Measurements from ENCODE around the gene EHBP1L1.

Gene EHBP1L1

DNA sequence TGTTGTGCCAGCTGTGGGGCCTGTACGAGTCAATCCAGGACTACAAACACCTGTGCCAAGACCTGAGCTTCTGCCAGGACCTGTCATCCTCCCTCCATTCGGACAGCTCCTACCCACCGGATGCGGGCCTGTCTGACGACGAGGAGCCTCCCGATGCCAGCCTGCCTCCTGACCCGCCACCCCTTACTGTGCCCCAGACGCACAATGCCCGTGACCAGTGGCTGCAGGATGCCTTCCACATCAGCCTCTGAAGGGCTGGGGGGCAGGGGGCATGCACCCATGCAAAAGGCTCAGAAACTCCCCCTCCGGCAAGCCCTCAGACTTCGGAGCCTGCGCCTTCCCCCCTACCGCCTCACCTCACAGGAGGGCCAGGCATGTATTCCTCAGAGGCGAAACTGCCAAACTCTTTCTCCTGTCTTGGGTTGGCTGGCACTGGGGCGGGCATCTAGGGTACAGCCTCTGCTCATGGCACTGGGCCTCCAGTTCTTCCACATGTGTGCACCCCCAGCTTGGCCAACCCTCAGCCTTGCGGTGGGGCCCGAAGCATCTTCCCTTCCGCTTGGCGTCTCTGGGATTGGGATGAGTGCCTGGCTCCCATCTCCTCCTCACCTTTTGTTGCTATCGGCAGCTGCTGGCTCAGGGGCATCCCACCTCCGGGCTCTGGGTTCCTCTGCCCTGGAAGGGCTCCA, 2.3 kb upstream of the EHBP1L1 start:
- no peak for DNase-seq (ENCODE audit: low spot score)
- TF ChIP-seq, protein P1, sequence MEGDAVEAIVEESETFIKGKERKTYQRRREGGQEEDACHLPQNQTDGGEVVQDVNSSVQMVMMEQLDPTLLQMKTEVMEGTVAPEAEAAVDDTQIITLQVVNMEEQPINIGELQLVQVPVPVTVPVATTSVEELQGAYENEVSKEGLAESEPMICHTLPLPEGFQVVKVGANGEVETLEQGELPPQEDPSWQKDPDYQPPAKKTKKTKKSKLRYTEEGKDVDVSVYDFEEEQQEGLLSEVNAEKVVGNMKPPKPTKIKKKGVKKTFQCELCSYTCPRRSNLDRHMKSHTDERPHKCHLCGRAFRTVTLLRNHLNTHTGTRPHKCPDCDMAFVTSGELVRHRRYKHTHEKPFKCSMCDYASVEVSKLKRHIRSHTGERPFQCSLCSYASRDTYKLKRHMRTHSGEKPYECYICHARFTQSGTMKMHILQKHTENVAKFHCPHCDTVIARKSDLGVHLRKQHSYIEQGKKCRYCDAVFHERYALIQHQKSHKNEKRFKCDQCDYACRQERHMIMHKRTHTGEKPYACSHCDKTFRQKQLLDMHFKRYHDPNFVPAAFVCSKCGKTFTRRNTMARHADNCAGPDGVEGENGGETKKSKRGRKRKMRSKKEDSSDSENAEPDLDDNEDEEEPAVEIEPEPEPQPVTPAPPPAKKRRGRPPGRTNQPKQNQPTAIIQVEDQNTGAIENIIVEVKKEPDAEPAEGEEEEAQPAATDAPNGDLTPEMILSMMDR (IDR thresholded peaks at IDR 0.05; ENCODE audit: extremely low read depth, insufficient read depth, missing control alignments) = no peak
- in situ Hi-C loops (cut with MboI; ENCODE audit: low pct_unique_long_range_greater_than_20kb, low sequenced_read_pairs, unreplicated experiment) = no loop called here

DNA sequence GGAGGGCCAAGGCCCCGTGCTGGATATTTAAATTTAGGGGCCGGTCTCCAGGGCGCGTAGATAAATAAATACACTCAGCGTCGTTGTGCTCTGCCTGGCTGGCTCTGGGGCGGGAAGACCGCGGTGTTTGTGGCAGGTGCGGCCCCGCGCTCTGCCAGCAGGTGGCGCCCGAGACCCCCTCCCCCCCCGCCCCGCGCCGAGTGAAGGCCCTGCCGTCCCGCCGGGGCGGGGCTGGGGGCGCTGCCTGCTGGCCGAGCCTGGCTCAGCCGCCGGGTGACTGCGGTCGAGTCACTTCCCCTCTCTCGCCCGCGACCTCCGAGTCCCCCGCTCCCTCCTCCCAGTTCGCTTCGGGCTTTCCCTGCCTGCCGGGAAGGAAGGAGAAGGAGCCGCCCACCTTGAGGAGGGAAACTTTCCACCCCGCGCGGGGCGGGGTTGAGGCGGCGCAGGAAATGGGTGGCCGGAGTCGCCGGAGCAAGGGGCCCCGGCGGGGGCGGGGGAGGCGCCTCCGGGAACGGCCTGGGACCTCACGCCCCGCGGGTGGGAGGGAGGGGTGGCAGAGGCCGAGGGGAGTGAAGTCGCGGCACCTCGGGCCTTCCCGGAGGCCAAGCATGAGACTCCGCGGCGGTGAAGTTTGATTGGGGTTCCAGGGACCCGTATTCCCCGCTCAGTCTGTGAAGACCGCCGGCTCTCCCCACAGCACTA, 1.6 kb upstream of the EHBP1L1 start:
- in situ Hi-C loops (cut with MboI; ENCODE audit: low pct_unique_long_range_greater_than_20kb, low sequenced_read_pairs, unreplicated experiment) = no loop called here
- TF ChIP-seq, protein P1 (IDR thresholded peaks at IDR 0.05; ENCODE audit: extremely low read depth, insufficient read depth, missing control alignments) = peak; percentile 84
- peak; percentile 98 for DNase-seq (ENCODE audit: low spot score)

DNA sequence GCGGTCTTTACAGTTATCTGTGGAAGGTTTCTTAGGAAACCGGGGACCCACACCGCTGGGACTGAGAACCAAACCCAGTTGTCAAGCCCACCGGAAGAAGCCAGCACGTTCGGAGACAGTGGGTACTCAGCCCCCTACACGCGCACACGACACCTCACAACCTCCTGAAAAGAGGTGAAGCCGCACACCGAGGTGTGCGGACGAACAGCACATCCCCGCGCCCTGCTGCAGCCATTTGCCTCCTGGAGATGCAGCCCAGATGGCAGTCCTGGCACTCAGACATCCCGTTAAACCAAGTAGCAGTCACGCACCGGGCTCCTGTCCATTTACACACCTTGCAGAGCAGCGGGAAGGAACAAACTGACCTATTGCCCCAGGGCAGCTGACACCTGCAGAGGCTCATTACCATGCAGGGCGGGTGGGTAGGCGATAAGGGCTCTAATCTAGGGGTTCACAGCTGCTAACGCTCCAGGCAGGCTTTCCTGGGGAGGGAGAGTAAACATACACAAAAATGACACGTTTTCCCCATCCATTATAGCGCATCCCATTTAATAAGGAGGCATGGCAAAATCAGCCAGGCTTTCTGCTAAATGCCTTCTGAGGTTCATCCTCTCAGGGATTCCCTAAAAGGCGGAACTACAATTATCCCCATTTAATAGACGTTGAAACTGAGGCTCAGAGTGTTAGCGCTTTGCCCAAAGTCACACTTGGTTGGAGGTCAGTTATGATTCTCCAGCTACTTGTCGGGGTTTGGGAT, 864 bp upstream of the EHBP1L1 start:
- in situ Hi-C loops (cut with MboI; ENCODE audit: low pct_unique_long_range_greater_than_20kb, low sequenced_read_pairs, unreplicated experiment) = no loop called here
- TF ChIP-seq, protein P1 (IDR thresholded peaks at IDR 0.05; ENCODE audit: extremely low read depth, insufficient read depth, missing control alignments) = no peak
- peak; percentile 70 for DNase-seq (ENCODE audit: low spot score)

DNA sequence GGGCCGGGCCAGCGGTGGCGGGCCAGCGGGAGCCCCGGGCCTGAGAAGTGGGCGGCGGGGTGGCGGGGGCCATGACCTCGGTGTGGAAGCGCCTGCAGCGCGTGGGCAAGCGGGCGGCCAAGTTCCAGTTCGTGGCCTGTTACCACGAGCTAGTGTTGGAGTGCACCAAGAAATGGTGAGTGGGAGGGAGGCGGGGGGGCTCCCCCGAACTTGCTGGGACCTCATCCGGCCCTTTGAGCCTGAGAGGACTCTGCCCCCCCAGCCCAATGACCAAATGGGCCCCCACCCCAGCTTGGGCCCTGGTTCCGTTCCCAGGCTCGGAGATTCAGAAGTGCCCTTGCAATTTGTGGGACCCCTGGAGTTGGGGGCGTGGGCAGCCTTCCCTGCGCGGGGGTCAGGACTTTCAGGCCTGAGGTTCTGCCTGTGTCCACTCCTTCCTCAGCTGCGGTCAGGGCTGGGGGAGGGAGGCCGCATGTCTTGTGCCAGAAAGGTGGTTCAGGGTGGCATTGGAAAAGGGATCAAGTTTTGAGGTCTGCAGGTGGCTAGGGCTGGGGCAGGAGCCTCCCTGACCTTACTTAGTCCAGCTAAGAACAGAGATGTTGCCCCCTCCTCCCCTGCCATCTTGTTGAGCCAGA, 496 bp downstream of the EHBP1L1 start:
- peak; percentile 58 for DNase-seq (ENCODE audit: low spot score)
- TF ChIP-seq, protein P1 (IDR thresholded peaks at IDR 0.05; ENCODE audit: extremely low read depth, insufficient read depth, missing control alignments) = no peak
- in situ Hi-C loops (cut with MboI; ENCODE audit: low pct_unique_long_range_greater_than_20kb, low sequenced_read_pairs, unreplicated experiment) = no loop called here

DNA sequence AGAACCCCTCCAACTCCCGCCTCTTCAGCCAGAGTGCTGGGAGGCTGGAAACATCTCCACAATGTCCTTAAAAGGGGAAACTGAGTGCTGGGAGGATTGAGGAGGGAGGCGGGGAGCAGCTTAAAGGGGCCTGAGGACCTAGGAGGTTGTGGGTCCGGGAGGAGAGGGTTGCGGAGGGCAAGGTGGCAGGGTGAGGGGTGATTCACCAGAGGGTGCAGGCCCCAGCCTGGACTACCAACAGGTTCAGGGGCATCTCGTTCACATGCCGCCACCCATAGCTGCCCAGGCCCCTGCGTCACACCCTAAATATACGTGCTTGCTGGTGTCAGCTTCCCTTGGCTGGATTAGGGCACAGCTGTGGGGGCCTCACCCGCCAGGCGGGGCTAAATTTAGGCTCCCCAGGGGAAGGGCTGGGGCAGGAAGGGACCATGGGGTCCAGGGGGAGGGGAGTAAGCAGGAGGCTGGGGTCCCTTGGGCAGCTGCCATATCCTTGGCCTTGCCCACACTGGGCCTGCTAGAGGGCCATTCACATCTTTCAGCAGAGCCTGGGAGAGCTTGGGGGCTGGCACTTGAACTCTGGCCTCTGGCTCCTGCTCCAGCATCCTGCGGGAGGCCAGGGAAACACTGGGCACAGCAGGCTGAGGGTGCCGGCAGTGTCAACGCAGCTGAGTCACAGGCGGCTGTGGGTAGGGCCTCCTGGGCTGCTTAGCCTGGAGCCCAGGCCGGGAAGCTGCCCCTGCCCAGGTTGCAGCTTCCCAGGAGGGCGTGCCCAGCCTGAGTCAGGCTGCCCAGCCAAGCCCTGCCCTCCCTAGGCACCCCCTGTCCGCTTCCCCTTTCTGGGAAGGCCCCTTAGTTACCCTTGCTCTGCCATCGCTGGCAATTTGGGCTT, 1.3 kb downstream of the EHBP1L1 start:
- in situ Hi-C loops (cut with MboI; ENCODE audit: low pct_unique_long_range_greater_than_20kb, low sequenced_read_pairs, unreplicated experiment) = no loop called here
- no peak for DNase-seq (ENCODE audit: low spot score)
- TF ChIP-seq, protein P1 (IDR thresholded peaks at IDR 0.05; ENCODE audit: extremely low read depth, insufficient read depth, missing control alignments) = no peak

Measured in GM13977 (cell line).